ENCODE data around the gene PRKCE. TPM values are rescaled to one million over a fixed set of nuclear protein-coding genes. Genes with fewer than 3 reads are reported as not detected.

Gene PRKCE
- total and polyA plus RNA-seq, 2 of the 8 experiments (the other 6 are each of a cell fraction or from before 2014, with no cell fraction given): 0.54 to 2.1 TPM

- Histone ChIP-seq H2BK15ac (ENCODE audit: low read length) (no peak overlapping the region), H2BK12ac (ENCODE audit: low read depth, low read length) (no peak overlapping the region), H2AK5ac (ENCODE audit: low read depth, low read length) (no peak overlapping the region), H2BK20ac (ENCODE audit: low read length) (no peak overlapping the region), H3K27me3 (replicated peaks in 1 of 4; ENCODE audit: control insufficient read depth in 3 of 4, extremely low read depth in 1 of 4, insufficient read depth in 3 of 4, low read length in 3 of 4) (no peaks in the 10 kb centered on the region), H3K9me3 (ENCODE audit: insufficient read depth in 2 of 2, low read depth in 1 of 2, low read length in 1 of 2) (no peaks in the 10 kb centered on the region), H3K23me2 (ENCODE audit: low read depth, low read length) (no peaks in the 10 kb centered on the region), H3K4me1 (replicated peaks in 1 of 4; ENCODE audit: control insufficient read depth in 3 of 4, insufficient read depth in 4 of 4, low read length in 3 of 4) (peaks cover 0 to 2% (median 0%) of the 10 kb centered on the region in 4 experiments; a peak in 2 of 7 replicates), H3K4me2 (ENCODE audit: insufficient read depth in 1 of 2, low read depth in 2 of 2, low read length in 2 of 2) (no peak overlapping the region), H3K36me3 (ENCODE audit: control insufficient read depth in 2 of 4, insufficient read depth in 4 of 4, low read length in 3 of 4) (no peaks in the 10 kb centered on the region), H4K20me1 (replicated peaks in 1 of 2; ENCODE audit: control insufficient read depth in 1 of 2, insufficient read depth in 2 of 2, low read length in 2 of 2) (no peaks in the 10 kb centered on the region), H3K9ac (replicated peaks in 1 of 4; ENCODE audit: extremely low read depth in 1 of 4, low read depth in 3 of 4, low read length in 3 of 4) (no peak overlapping the region), H3K79me2 (ENCODE audit: control insufficient read depth in 1 of 2, insufficient read depth in 2 of 2, low read length in 2 of 2) (no peaks in the 10 kb centered on the region), H3K14ac (ENCODE audit: insufficient read length) (no peak overlapping the region), H3K56ac (replicated peaks; ENCODE audit: insufficient read length, low read depth, low read length) (no peak overlapping the region), H2BK5ac (ENCODE audit: low read depth, low read length) (no peak overlapping the region), H3K23ac (ENCODE audit: insufficient read length) (no peak overlapping the region), H3K27ac (ENCODE audit: low read depth, low read length) (no peak overlapping the region), H3K4ac (replicated peaks; ENCODE audit: insufficient read length, low read depth, low read length) (no peak overlapping the region), H4K91ac (replicated peaks; ENCODE audit: insufficient read length, low read length) (no peak overlapping the region), H4K5ac (ENCODE audit: insufficient read length, low read depth, low read length) (no peak overlapping the region), H3K18ac (ENCODE audit: extremely low read depth, low read length) (no peak overlapping the region), H2AFZ (ENCODE audit: low read length) (no peak overlapping the region), H3K4me3 (ENCODE audit: extremely low read depth in 1 of 4, insufficient read depth in 2 of 4, low read depth in 3 of 4, low read length in 4 of 4) (no peak overlapping the region), H4K8ac (ENCODE audit: extremely low read depth, insufficient read depth, low read length) (no peak overlapping the region), H3K79me1 (ENCODE audit: low read depth, low read length) (no peaks in the 10 kb centered on the region), H2BK120ac (replicated peaks; ENCODE audit: low read depth, low read length) (no peak overlapping the region)
- ChIA-PET POLR2A (ENCODE audit: partially characterized antibody) (no interaction called here), CTCF (ENCODE audit: partially characterized antibody) (interaction anchor here (1.8 kb wide), 1 partner anchor 39 kb away, joined by 4 read pairs; no protein-coding TSS in a partner anchor)
- DNase-seq (ENCODE audit: low read depth in 1 of 2, low spot score in 2 of 2) (no peak), FAIRE-seq (no peak)
- WGBS, 2 experiments (ENCODE audit: extremely low coverage in 1 of 2, insufficient coverage in 1 of 2, insufficient read length in 1 of 2, insufficient replicate concordance in 2 of 2, low coverage in 1 of 2, low lambda C conversion rate in 2 of 2, missing lambda C conversion rate in 1 of 2): 96% methylated on average over 4 of the region's 4 CpGs; no CpG with 5 or more reads in 1 of the 2 experiments
- TF ChIP-seq RAD21 (IDR thresholded peaks at IDR 0.05 in 1 of 2, conservative IDR thresholded peaks at IDR 0.05 in 1 of 2; ENCODE audit: low read depth in 2 of 2, low read length in 2 of 2): no peak
- TF ChIP-seq E2F6 (IDR thresholded peaks at IDR 0.05): no peak
- no peak for TF ChIP-seq ATF2 (IDR thresholded peaks at IDR 0.05; ENCODE audit: low read length)
- no peak for TF ChIP-seq POU5F1 (IDR thresholded peaks at IDR 0.05; ENCODE audit: low read depth, low read length)
Measured at GRCh38 chr2:45896311-45896710, 244.8 kb downstream of the PRKCE start.
